Ishikawa (cell line): Measurements from ENCODE around the gene STRBP.

Experiments used
- CEBPB ChIP-seq: IDR thresholded peaks from 2 replicates; pipeline ENCODE4 v1.6.1; 2012
- CREB1 ChIP-seq: IDR thresholded peaks from 2 replicates; pipeline ENCODE4 v1.6.1; 2012; ENCODE audit warnings: low read depth
- EGR1 ChIP-seq: IDR thresholded peaks from 2 replicates; pipeline ENCODE4 v1.6.1; 2012
- EP300 ChIP-seq: IDR thresholded peaks from 2 replicates; pipeline ENCODE4 v1.6.1; 2012; ENCODE audit warnings: borderline replicate concordance
- FOXM1 ChIP-seq: IDR thresholded peaks from 2 replicates; pipeline ENCODE4 v1.6.1; 2012; ENCODE audit warnings: low read depth, borderline replicate concordance
- NFIC ChIP-seq: IDR thresholded peaks from 2 replicates; pipeline ENCODE4 v1.6.1; 2012
- RAD21 ChIP-seq: IDR thresholded peaks from 2 replicates; pipeline ENCODE4 v1.6.1; 2012; ENCODE audit warnings: low read depth
- TAF1 ChIP-seq: IDR thresholded peaks from 2 replicates; pipeline ENCODE4 v1.6.1; 2012; ENCODE audit warnings: low read depth, mild to moderate bottlenecking
- TCF12 ChIP-seq: IDR thresholded peaks from 2 replicates; pipeline ENCODE4 v1.6.1; 2012; ENCODE audit warnings: low read depth
- TEAD4 ChIP-seq: IDR thresholded peaks from 2 replicates; pipeline ENCODE4 v1.6.1; 2012
- YY1 ChIP-seq: IDR thresholded peaks from 2 replicates; pipeline ENCODE4 v1.6.1; 2012; ENCODE audit warnings: low read depth
- ZBTB7A ChIP-seq: IDR thresholded peaks from 2 replicates; pipeline ENCODE4 v1.6.1; 2012; ENCODE audit warnings: low read depth
- TF ChIP-seq, protein P1 (sequence below): IDR thresholded peaks from 2 replicates; pipeline ENCODE4 v1.6.1; 2012
- TF ChIP-seq, protein P2 (sequence below): IDR thresholded peaks from 2 replicates; pipeline ENCODE4 v1.6.1; 2012
- TF ChIP-seq, protein P3 (sequence below): IDR thresholded peaks from 2 replicates; pipeline ENCODE4 v1.6.1; 2012; ENCODE audit warnings: low read depth, mild to moderate bottlenecking

The STRBP gene

DNA sequence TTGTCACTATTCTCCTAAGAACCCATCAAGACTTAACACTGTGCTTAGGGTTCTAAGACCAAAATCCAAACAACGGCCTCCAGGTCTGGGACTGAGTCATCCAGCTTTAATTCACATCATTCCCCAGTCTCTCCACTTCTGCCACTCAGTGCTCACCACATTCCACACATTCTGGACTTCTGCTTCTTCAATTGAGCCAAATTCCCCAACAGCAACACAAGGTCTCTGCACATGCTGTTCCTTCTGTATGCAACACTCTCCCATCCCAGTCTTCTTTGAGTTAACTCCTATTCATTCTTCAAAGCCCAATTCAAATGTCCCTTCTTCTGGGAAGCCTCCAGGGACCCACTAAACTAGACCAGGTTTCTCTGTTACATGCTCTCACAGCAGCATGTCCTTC lies 137.1 kb downstream of the STRBP start:
- no peak for TF ChIP-seq CEBPB
- TF ChIP-seq TEAD4: peak; percentile 49; the same call in 1 of the 2 replicates

DNA sequence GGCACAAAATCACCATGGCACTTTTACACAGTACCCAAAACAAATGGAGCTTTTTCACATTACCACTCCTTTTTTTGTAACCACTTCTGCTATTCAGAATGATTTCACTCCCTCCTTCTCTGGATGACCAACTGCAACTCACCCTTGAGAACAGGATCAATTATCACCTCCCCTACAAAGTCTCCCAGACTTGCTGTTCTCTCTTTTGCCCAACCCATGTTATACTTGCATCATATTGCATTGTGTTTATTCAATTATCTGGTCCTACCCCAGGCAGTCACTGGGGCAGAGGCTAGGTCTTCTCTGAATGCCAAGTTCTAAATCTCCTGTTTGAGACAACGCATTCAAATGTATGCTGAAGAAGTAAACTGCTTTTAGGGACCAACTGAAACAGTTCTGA lies 139.0 kb downstream of the STRBP start:
- TF ChIP-seq, protein P1, sequence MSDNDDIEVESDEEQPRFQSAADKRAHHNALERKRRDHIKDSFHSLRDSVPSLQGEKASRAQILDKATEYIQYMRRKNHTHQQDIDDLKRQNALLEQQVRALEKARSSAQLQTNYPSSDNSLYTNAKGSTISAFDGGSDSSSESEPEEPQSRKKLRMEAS: no peak
- TF ChIP-seq RAD21 (no peak), TEAD4 (no peak), FOXM1 (no peak), EGR1 (no peak), CREB1 (no peak), TAF1 (no peak), TCF12 (no peak), CEBPB (no peak), NFIC (no peak), EP300 (no peak), YY1 (no peak), ZBTB7A (no peak)
- TF ChIP-seq, protein P2, sequence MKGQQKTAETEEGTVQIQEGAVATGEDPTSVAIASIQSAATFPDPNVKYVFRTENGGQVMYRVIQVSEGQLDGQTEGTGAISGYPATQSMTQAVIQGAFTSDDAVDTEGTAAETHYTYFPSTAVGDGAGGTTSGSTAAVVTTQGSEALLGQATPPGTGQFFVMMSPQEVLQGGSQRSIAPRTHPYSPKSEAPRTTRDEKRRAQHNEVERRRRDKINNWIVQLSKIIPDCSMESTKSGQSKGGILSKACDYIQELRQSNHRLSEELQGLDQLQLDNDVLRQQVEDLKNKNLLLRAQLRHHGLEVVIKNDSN: no peak
- TF ChIP-seq, protein P3, sequence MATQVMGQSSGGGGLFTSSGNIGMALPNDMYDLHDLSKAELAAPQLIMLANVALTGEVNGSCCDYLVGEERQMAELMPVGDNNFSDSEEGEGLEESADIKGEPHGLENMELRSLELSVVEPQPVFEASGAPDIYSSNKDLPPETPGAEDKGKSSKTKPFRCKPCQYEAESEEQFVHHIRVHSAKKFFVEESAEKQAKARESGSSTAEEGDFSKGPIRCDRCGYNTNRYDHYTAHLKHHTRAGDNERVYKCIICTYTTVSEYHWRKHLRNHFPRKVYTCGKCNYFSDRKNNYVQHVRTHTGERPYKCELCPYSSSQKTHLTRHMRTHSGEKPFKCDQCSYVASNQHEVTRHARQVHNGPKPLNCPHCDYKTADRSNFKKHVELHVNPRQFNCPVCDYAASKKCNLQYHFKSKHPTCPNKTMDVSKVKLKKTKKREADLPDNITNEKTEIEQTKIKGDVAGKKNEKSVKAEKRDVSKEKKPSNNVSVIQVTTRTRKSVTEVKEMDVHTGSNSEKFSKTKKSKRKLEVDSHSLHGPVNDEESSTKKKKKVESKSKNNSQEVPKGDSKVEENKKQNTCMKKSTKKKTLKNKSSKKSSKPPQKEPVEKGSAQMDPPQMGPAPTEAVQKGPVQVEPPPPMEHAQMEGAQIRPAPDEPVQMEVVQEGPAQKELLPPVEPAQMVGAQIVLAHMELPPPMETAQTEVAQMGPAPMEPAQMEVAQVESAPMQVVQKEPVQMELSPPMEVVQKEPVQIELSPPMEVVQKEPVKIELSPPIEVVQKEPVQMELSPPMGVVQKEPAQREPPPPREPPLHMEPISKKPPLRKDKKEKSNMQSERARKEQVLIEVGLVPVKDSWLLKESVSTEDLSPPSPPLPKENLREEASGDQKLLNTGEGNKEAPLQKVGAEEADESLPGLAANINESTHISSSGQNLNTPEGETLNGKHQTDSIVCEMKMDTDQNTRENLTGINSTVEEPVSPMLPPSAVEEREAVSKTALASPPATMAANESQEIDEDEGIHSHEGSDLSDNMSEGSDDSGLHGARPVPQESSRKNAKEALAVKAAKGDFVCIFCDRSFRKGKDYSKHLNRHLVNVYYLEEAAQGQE: no peak

DNA sequence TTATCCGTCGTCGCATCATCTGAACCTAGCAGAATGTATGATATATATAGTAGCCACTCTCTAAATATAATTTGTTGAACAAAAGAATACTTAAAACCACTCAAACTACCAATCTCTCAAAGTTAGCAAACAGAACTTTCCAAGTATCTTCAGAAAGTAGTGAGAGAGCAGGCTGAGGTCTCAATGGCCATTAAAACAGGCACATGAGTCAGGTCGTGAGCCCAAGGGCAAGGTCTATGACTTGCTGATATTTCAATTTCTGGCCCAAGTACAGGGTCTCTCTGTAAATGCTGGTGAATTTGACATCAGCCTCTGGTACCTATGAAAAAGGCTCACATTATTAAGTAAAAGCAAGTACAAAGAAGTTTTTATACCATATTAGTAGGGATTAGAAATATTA lies 139.8 kb downstream of the STRBP start:
- TF ChIP-seq EP300: no peak
- no peak for TF ChIP-seq FOXM1
- TF ChIP-seq CEBPB: no peak
- no peak for TF ChIP-seq TCF12
- no peak for TF ChIP-seq TAF1
- TF ChIP-seq EGR1: no peak
- TF ChIP-seq, protein P2: no peak
- no peak for TF ChIP-seq NFIC
- TF ChIP-seq TEAD4: no peak
- TF ChIP-seq ZBTB7A: no peak
- no peak for TF ChIP-seq YY1
- TF ChIP-seq, protein P1: no peak
- TF ChIP-seq RAD21: no peak
- TF ChIP-seq, protein P3: no peak
- TF ChIP-seq CREB1: no peak

DNA sequence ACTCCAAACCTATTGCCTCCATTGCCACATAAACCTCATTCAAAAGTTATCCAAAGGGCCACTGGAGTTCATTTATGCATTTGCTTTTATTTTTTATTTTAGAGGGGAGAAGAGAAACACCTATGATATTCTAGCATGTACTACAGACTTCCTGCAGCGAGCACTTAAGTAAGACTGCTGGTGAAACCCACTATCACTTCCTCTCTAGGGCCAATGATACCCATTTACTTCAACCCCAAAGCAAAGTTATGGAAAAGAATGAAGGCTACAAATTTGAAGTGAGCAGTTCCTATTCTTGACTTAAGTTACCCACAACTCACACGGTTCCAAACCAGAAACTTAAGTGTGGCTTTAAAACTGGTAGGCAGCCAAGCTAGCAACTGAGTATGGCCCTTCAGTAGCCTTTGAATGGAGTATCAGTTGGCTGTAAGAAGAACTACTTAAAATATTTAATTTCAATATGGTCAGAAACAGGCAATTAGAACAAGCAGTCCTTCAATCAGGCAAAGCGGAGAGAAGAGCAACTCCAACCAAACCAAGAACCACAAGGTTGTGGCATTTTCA lies 140.8 kb downstream of the STRBP start:
- TF ChIP-seq, protein P3: no peak
- TF ChIP-seq CEBPB (no peak), FOXM1 (no peak), TAF1 (no peak), YY1 (no peak), EP300 (no peak), TEAD4 (no peak), NFIC (no peak), EGR1 (no peak), TCF12 (no peak), ZBTB7A (no peak), RAD21 (no peak)
- TF ChIP-seq, protein P1: no peak
- TF ChIP-seq, protein P2: no peak
